Activated T-helper 1 cell treated with anti-CD3 and anti-CD28 coated beads, Interleukin-12 subunit alpha, Interleukin-12 subunit beta, Interleukin-2, Interleukin-4 antibody, amounts not matched to agents 30 ng/mL and 10 ng/mL and 1 ng/mL, durations not matched to agents 14 hours and 24 hours and 36 hours (primary cell): ENCODE results near the gene FAM216B. TPM values are rescaled to one million over a fixed set of nuclear protein-coding genes. Genes with fewer than 3 reads are reported as not detected.
"Not testable (repeated sequence)": the region's sequence is repeated elsewhere in the genome, so short reads cannot be mapped to it uniquely, and the experiment has no call there.

Experiments
- DNase-seq: peaks from one replicate; pipeline ENCODE4 v3.0.0; 2021; ENCODE audit warnings: low spot score
- H3K27ac Mint-ChIP-seq: one replicate; pipeline ENCODE4 v1.8.0; 2021; ENCODE audit warnings: mild to moderate bottlenecking, mixed read lengths
- H3K27me3 Mint-ChIP-seq: one replicate; pipeline ENCODE4 v1.8.0; 2022; ENCODE audit warnings: mild to moderate bottlenecking, moderate library complexity, mixed read lengths; ENCODE audit not compliant: insufficient read depth
- H3K36me3 Mint-ChIP-seq: one replicate; pipeline ENCODE4 v1.8.0; 2021; ENCODE audit warnings: low read depth, mixed read lengths
- H3K4me1 Mint-ChIP-seq: one replicate; pipeline ENCODE4 v1.8.0; 2021; ENCODE audit warnings: low read depth, mixed read lengths
- H3K4me3 Mint-ChIP-seq: one replicate; pipeline ENCODE4 v1.8.0; 2021; ENCODE audit warnings: mild to moderate bottlenecking, moderate library complexity, mixed read lengths
- H3K9me3 Mint-ChIP-seq: one replicate; pipeline ENCODE4 v1.8.0; 2021; ENCODE audit warnings: mixed read lengths
- intact Hi-C: fragments of 100-400 bp; cut with micrococcal nuclease; formaldehyde crosslinking; loops from one replicate; pipeline ENCODE4 v1.15.1; 2024
- total RNA-seq: library from RNA; stranded (reverse); gene quantifications from 2 replicates; pipeline ENCODE4 v1.2.3, GENCODE V29; 2022

Gene FAM216B
- total RNA-seq, 1 donor from 2014 or later: not detected

GRCh38 chr13:42815681-42816080 is 34.3 kb downstream of the FAM216B start:
- H3K36me3 Mint-ChIP-seq: no peaks in the 10 kb centered on the region
- H3K4me1 Mint-ChIP-seq: no peaks in the 10 kb centered on the region
- H3K27me3 Mint-ChIP-seq: peaks cover 10% of the 10 kb centered on the region
- no peak for DNase-seq
- H3K9me3 Mint-ChIP-seq: no peaks in the 10 kb centered on the region
- intact Hi-C loops: no loop called here
- no peak overlapping the region for H3K4me3 Mint-ChIP-seq
- H3K27ac Mint-ChIP-seq: no peak overlapping the region

GRCh38 chr13:42816538-42816937 is 35.2 kb downstream of the FAM216B start:
- H3K36me3 Mint-ChIP-seq: no peaks in the 10 kb centered on the region
- no peaks in the 10 kb centered on the region for H3K4me1 Mint-ChIP-seq
- intact Hi-C loops: no loop called here
- DNase-seq: no peak
- peaks cover 7% of the 10 kb centered on the region for H3K27me3 Mint-ChIP-seq
- no peak overlapping the region for H3K27ac Mint-ChIP-seq
- no peaks in the 10 kb centered on the region for H3K9me3 Mint-ChIP-seq
- H3K4me3 Mint-ChIP-seq: no peak overlapping the region

- H3K4me1 Mint-ChIP-seq, H3K36me3 Mint-ChIP-seq, H3K27ac Mint-ChIP-seq, H3K4me3 Mint-ChIP-seq, intact Hi-C loops, H3K9me3 Mint-ChIP-seq, DNase-seq: not testable (repeated sequence)
- H3K27me3 Mint-ChIP-seq: peaks cover 17% of the 10 kb centered on the region
Observed at GRCh38 chr13:42819687-42820086, 38.3 kb downstream of the FAM216B start.

GRCh38 chr13:42820451-42820850 is 39.1 kb downstream of the FAM216B start:
- no peak overlapping the region for H3K27ac Mint-ChIP-seq
- H3K36me3 Mint-ChIP-seq: no peaks in the 10 kb centered on the region
- H3K4me3 Mint-ChIP-seq: no peak overlapping the region
- H3K4me1 Mint-ChIP-seq: no peaks in the 10 kb centered on the region
- H3K27me3 Mint-ChIP-seq: peaks cover 22% of the 10 kb centered on the region
- intact Hi-C loops: no loop called here
- no peaks in the 10 kb centered on the region for H3K9me3 Mint-ChIP-seq
- DNase-seq: no peak

- no peaks in the 10 kb centered on the region for H3K9me3 Mint-ChIP-seq
- no peak for DNase-seq
- H3K27me3 Mint-ChIP-seq: peaks cover 23% of the 10 kb centered on the region
- H3K36me3 Mint-ChIP-seq: no peaks in the 10 kb centered on the region
- no peaks in the 10 kb centered on the region for H3K4me1 Mint-ChIP-seq
- no peak overlapping the region for H3K27ac Mint-ChIP-seq
- H3K4me3 Mint-ChIP-seq: no peak overlapping the region
- intact Hi-C loops: no loop called here
Observed at GRCh38 chr13:42821437-42821836, 40.1 kb downstream of the FAM216B start.

- no peak overlapping the region for H3K27ac Mint-ChIP-seq
- no peaks in the 10 kb centered on the region for H3K36me3 Mint-ChIP-seq
- H3K9me3 Mint-ChIP-seq: no peaks in the 10 kb centered on the region
- no peak for DNase-seq
- no peak overlapping the region for H3K4me3 Mint-ChIP-seq
- peaks cover 14% of the 10 kb centered on the region for H3K4me1 Mint-ChIP-seq
- peaks cover 5% of the 10 kb centered on the region for H3K27me3 Mint-ChIP-seq
- intact Hi-C loops: no loop called here
Observed at GRCh38 chr13:42832341-42833096, 51.1 kb downstream of the FAM216B start.

GRCh38 chr13:42834946-42835345 is 53.6 kb downstream of the FAM216B start:
- Mint-ChIP-seq H3K27ac (no peak overlapping the region), H3K27me3 (peaks cover 3% of the 10 kb centered on the region), H3K36me3 (no peaks in the 10 kb centered on the region), H3K9me3 (no peaks in the 10 kb centered on the region), H3K4me3 (no peak overlapping the region), H3K4me1 (peaks cover 14% of the 10 kb centered on the region)
- intact Hi-C loops: no loop called here
- no peak for DNase-seq

GRCh38 chr13:42836930-42837690 is 55.7 kb downstream of the FAM216B start:
- Mint-ChIP-seq H3K36me3 (no peaks in the 10 kb centered on the region), H3K4me3 (no peak overlapping the region), H3K27me3 (peaks cover 3% of the 10 kb centered on the region), H3K9me3 (no peaks in the 10 kb centered on the region), H3K27ac (no peak overlapping the region), H3K4me1 (peaks cover 12% of the 10 kb centered on the region)
- DNase-seq: no peak
- intact Hi-C loops: no loop called here

Other genes starting within 250 kb of the FAM216B start
- 1.2 and 1.6 TPM in 2 replicates for gene TNFSF11, start 207.4 kb upstream of the FAM216B start, total RNA-seq
- 18.6 and 19.3 TPM in 2 replicates for gene EPSTI1, start 210.7 kb downstream of the FAM216B start, total RNA-seq
- 18.5 and 20.5 TPM in 2 replicates for gene DNAJC15, start 242.0 kb downstream of the FAM216B start, total RNA-seq